Right renal cortex interstitium (tissue), 3 donors: ENCODE measurements around the gene VPS13A. TPM values are rescaled to one million over a fixed set of nuclear protein-coding genes. Genes with fewer than 3 reads are reported as not detected.

Source experiments
- DNase-seq, 3 donors: peaks; one replicate each; pipeline ENCODE4 v3.0.0-alpha.2; 2013; ENCODE audit warnings: low read depth in 3 of 3, low spot score in 2 of 3
- polyA plus RNA-seq, 3 donors: library from polyadenylated mRNA; unstranded; fragments of 120-200 nt; gene quantifications; one replicate each; pipeline ENCODE4 v1.2.1, GENCODE V29; 2013; ENCODE audit not compliant: insufficient read length in 3 of 3

Gene VPS13A
- polyA plus RNA-seq, 3 donors = 30.8 to 32.4 (median 31.4) TPM

GRCh38 chr9:77453825-77454647 lies 276.7 kb downstream of the VPS13A start:
- no peak for DNase-seq

GRCh38 chr9:77454663-77455062 lies 277.3 kb downstream of the VPS13A start:
- DNase-seq = no peak

GRCh38 chr9:77455312-77455927 lies 278.1 kb downstream of the VPS13A start:
- no peak for DNase-seq

GRCh38 chr9:77456829-77457437 lies 279.6 kb downstream of the VPS13A start:
- DNase-seq = peak; percentile 64 to 70 (median 68)

- peak in 2 of 3 donors; percentile 44 to 48 for DNase-seq
These were observed 280.7 kb downstream of the VPS13A start for GRCh38 chr9:77457916-77458592.

GRCh38 chr9:77460938-77461337 lies 283.6 kb downstream of the VPS13A start:
- DNase-seq = no peak

GRCh38 chr9:77462066-77462465 lies 284.7 kb downstream of the VPS13A start:
- DNase-seq = no peak

GRCh38 chr9:77463151-77463550 lies 285.8 kb downstream of the VPS13A start:
- DNase-seq = peak in 2 of 3 donors; percentile 37 to 50

GRCh38 chr9:77464661-77465060 lies 287.3 kb downstream of the VPS13A start:
- DNase-seq = no peak

- DNase-seq = no peak
These were observed 292.3 kb downstream of the VPS13A start for GRCh38 chr9:77469515-77470231.

Other genes with a start within 250 kb of the VPS13A start
- not detected for gene FOXB2, start 157.9 kb upstream of the VPS13A start, polyA plus RNA-seq